SW 1271 (cell line): ENCODE data around the gene LCP1.

ENCODE experiments used
- DNase-seq, 2 experiments: peaks; one replicate each; lab custom pipeline; 2025; lab: John Stamatoyannopoulos, UW

Gene LCP1

DNA sequence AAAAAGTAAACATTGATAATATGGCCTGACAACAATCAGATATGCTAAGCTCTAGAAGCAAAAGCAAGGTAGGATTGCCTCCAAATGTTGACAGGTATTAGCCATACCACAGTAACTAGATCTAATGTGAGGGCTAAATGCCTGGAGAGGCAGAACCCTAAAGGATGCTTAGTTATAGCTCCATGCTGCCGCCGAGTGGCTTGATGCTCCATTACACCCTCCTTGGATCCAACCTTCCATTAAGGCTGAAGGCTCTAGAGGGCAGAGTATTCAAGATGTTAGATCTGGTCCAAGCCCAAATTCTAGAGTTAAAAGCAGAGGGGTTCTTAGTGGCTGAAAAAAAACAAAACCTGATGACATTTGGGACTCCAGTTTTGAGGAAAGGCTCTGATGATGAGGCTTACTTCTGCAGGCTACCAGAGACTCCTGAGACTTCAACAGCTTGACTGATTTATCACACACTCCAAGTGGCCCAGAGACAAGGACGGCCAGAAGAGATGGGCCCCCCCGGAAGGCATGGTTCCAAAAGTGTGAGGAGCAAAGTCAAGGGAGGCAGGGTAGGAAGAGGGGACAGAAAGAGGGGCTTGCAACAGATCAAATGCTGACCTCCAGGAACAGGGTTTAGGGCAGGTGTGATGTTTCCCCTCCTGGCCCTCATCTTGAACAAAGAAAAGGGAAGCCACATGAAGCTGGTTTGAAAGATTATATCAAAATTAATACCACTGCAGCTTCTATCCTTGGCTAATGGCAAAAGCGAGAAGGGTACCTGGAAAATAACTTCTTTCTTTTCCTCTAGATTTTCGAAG lies 55.2 kb downstream of the LCP1 start:
- peak in 1 of 2 experiments; percentile 64 for DNase-seq

GRCh38 chr13:46126056-46126455 lies 55.9 kb downstream of the LCP1 start:
- DNase-seq, result no peak

DNA sequence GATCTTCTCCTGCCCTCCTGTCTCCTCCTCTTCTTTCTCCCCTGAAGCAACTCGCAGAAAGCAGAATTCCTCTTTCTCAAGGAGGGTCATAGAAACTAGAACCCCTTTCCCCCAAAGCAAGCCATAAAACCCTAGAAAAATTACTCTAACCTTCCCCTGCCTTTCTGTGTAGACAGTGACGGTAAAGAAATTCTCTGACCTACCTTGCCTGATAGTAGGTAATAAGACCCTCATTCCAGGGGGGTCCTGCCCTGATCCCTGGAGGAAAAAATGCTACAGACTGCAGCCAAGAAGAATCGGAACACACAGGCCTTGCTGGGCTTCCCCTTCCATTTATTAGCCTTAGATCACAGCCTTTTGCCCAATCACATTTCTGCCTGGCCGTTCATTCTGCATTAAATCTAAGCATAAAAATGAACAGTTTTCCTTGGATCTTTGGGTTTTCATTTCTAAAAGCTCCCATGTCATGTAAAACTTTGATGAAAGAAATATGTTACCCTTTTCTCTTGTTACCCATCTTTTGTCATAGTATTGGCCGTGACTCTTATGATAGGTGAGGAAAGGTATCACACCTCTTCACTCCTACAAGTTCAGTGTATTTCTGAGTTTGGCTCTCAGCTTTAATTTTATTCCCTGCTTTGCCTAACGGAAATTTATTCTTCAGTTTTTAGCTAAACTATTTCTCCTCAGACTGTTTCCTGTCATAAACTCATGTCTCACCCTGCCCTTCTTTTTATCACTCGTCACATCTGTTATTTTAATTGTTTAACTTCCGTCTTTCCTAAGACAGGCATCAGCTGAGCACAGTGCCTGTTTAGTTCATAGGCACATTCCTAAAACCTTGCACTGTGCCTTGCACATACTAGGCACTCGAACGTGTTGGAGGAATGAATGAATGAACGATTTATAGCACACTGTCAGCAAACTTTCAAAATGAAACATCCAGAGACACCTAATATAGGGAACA lies 56.7 kb downstream of the LCP1 start:
- no peak for DNase-seq

GRCh38 chr13:46124531-46124966 lies 57.4 kb downstream of the LCP1 start:
- no peak for DNase-seq

- DNase-seq, result no peak
These were observed 59.7 kb downstream of the LCP1 start for GRCh38 chr13:46122304-46122703.

- DNase-seq, result no peak
These were observed 60.3 kb downstream of the LCP1 start for GRCh38 chr13:46121597-46122163.

DNA sequence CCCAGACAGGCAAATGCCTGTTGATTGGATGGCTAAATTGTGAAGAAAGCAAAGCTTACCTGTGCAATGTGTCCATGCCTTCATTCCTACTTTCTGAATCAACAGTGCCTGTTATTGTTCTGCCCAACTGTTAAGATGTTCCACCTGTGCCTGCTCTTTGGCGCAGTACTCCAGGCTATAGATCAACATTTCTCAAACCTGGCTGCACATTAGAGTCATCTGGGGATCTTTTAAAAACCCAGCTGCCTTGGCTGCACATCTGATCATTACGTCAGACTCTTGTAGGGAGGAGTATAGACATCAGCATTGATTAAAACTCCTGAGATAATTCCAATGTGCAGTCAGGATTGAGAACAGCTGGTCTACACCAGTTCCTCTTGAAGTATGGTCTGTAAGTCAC lies 60.9 kb downstream of the LCP1 start:
- DNase-seq, result no peak

GRCh38 chr13:46119883-46120614 lies 61.9 kb downstream of the LCP1 start:
- DNase-seq, result peak in 1 of 2 experiments; percentile 10

- DNase-seq, result no peak
These were observed 65.1 kb downstream of the LCP1 start for GRCh38 chr13:46116653-46117502.

DNA sequence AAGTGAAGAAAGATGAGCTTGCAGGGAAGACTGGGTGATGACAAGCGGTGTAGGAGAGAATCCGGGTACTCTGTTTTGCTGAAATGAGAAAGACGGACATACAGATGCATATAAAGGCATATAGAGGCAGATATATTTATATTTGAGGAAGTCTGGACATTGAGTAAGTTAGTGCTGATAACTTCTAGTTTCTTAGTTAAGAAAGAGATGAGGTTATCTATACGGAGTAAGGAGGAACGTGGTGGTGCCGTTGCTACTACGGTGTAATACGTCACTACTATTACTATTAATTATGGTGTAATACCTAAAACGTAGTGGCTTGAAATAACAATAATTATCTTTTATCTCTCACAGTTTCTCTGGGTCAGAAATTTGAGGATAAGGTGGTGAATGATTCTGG lies 67.4 kb downstream of the LCP1 start:
- no peak for DNase-seq

DNA sequence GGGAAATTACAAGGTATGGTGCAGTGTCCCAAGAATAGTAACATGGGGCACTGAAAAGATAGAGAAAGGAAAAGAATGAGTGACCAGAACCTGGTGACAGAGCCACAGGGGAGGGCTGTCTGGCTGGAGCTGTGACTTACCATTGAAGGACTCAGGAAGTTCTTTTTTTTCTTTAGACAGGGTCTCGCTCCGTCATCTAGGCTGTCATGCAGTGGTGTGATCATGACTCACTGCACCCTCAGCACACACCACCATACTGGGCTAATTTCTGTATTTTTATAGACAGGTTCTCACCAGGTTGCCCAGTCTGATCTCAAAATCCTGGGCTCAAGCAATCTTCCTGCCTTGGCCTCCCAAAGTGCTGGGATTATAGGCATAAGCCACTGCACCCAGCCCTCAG lies 68.4 kb downstream of the LCP1 start:
- no peak for DNase-seq

DNA sequence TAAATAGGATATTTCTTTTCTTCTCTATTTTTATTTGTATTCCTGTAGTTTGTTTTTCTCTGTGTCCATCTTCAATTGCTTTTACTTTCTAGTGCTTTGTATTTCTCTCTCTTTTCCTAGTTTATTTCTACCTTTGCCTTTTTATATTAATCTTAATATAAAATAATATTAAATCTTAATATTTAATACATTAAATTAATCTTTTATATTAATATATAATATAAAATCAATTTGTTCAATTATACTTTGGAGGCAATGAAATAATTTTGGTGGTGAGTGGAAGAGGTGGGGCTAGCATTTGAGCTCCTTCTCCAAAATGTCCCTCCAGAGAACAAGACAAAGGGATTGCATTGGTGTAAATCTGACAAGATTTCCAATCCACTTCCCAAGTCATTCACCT lies 70.8 kb downstream of the LCP1 start:
- no peak for DNase-seq

DNA sequence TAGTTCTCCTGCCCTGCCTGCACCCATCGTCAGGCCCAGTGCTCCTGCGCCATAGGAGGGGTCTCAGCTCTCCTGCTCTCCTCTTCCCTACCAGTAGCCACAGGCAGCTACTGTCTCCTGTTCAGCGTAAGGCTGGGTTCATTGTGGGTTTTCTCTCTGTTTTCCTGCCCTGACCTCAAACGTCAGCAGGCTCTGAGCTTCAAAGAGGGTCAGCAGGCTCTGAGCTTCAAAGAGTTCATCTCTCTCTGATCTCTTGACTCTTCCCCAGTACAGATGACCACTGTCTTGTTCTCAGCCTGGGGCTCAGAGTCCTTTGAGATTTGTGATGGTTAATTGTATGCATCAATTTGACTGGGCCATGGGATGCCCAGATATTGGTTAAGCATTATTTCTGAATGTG lies 72.5 kb downstream of the LCP1 start:
- DNase-seq, result no peak

DNA sequence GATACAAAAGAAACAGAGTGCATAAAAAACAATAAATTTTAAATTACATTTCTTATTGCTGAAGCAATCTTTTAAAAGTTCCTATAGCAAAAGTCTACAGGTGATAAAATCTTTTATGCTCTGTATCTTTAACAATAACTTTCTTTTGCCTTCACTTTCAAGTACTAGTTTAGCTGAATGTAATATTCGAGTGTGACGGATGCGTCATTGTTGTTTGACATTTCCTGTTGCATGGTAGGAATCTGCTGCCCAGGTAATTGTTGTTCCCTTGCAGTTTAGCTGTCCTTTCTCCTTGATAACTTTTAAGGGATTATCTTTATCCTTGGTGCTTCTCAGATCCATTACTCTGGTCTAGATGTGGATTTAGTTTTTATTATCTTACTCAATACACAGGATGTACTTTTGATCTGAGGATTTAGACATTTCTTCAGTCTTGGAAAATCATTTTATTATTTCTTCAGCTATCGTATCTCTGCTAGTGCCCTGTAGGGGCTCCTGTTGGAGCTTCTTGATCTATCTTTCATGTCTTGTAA lies 75.1 kb downstream of the LCP1 start:
- DNase-seq, result no peak

- DNase-seq, result no peak
These were observed 77.1 kb downstream of the LCP1 start, which contains the start of gene CPB2 for GRCh38 chr13:46104868-46105267. CPB2 (minus strand) TSS chr13:46105033; CDS start chr13:46105009, 24 bp downstream.

- no peak for DNase-seq
These were observed 78.9 kb downstream of the LCP1 start for GRCh38 chr13:46103037-46103436.

DNA sequence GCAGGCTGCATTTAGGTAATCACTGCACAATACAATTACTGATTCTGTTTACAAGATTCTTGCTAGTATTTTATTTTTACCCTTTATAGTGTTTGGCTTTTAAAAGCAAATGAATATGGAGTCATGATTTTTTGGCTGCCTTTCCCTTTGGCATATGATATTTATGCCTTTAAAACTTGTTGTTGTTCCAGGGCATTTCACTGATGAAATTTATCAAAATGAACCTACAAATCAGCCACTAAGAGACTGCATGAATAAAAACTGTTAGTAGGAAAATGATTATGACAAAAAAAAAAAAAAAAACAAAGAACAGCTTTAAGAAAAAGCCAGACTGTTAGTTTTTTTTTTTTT lies 79.7 kb downstream of the LCP1 start:
- no peak for DNase-seq

DNA sequence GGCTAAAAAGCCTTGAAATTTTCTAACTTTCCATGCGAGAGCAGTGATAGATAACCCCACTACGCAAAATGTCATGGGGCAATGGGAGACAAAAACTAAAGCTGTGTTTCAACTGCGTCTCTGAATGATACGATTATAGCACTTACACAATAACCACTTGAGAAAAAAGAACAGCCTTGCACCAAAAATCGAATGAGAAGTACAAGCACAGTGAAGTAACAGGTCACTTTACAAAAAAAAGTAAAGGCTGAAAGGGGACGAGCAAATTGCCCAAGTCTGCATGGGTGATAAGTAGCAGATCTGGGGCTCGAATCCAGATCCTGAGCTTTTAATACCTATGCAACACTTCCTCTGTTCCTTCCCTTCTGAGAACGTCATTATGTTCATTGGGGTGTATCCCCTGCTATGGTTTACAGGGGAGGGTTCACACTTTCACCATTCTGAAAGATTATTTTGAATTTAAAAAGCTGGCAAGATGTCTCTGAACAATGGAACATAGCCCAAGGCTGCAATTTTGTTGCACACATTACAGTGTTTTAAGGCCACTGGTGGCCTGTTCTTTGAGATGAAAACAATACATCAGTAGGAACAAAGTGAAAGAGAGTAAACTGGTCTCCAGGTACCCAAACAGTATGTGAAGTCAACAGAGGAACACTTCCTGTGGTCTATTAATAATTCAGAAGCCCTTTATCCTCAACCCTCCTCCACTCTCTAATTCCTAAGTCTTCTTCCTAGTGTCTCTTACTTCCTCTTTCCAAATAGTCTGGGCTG lies 80.3 kb downstream of the LCP1 start:
- DNase-seq, result no peak

- DNase-seq, result no peak
These were observed 81.0 kb downstream of the LCP1 start for GRCh38 chr13:46101002-46101401.
